ENCODE measurements around the gene MYL6.
"Not testable (repeated sequence)": the region's sequence is repeated elsewhere in the genome, so short reads cannot be mapped to it uniquely, and the experiment has no call there.

Gene MYL6
- total RNA-seq: 183 to 418 (median 256) reads per million in 9 experiments

DNA sequence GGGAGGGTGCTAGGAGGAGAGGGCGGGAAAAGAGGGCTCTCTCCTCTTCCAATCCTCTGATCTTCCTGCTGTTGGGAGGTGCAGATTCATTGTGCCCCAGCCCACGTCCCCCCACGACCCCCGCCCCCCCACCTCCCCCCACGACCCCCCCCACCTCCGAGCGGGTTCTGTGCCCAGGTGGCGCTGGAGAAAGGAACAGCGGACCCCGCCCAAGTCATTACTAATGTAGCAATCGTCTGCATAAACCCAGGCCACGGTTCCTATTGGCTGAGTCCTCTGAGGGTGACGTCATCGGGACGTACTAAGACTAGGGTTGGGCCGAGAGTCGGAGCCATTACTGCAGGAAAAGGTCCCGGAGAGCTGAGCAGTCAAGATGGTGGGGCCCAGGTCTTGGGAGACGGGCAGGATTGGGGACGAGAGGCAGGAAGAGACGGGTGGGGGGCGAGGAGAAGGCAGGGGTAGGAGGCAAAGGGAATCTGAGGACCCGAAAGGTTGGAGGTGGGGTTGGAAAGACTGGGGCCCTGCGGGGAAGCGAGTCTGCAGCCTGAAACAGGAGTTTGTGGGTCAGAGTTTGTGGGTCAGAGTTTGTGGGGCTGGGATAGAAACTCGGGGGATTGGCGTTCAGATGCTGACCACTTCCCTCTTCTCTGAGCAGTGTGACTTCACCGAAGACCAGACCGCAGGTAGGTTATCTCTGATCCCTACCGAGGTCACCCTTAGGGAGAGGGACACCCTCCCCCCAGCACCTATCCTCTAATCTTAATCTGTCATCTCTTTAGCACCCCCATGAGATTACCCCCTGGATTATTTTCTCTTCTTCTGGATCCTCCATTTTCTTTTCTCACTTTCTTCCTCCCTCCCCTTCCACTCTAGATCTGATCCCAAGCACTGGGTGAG lies at the start of gene MYL6:
Gene MYL6, plus strand, starts transcription at position 331 of the 897 bp plus-strand sequence. Its CDS starts 43 bp downstream, at position 374.
- Mint-ChIP-seq H3K9me3 (no peaks in the 10 kb centered on the region), H3K36me3 (ENCODE audit: insufficient read depth) (peaks cover 52% of the 10 kb centered on the region), H3K27ac (peak within 1 kb of the TSS; percentile 95 to 98), H3K4me3 (peak within 1 kb of the TSS; percentile 88 to 95), H3K27me3 (no peaks in the 10 kb centered on the region), H3K4me1 (ENCODE audit: low read depth in 2 of 2) (peaks cover 42 to 44% of the 10 kb centered on the region in 2 donors)
- peak; percentile 87 for ATAC-seq (replicated peaks)
- DNase-seq: peak; percentile 83 to 88 (median 86)

DNA sequence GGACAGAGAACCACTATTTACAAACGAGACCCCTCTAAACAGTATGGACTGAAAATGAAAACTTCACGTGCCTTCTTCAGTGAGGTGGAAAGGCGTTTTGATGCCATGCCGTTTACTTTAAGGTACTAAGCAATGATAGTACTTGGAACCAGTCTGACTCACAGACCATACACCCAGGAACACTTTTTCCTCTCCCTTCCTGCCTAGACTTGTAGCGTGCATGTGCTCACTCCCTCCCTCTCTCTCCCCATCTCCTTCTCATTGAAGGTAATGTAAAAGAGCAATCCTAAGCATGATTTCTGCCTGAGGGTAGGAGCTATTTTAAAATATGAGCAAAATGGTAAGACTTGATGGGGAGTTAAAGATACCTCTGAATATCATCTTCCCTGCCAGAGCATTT lies 47.6 kb upstream of the MYL6 start:
- Mint-ChIP-seq H3K27me3 (no peaks in the 10 kb centered on the region), H3K4me1 (ENCODE audit: low read depth in 2 of 2) (peaks cover 8 to 17% of the 10 kb centered on the region in 2 donors), H3K27ac (no peak overlapping the region), H3K9me3 (no peaks in the 10 kb centered on the region), H3K4me3 (no peak overlapping the region), H3K36me3 (ENCODE audit: insufficient read depth) (peaks cover 74% of the 10 kb centered on the region)
- no peak for DNase-seq
- no peak for ATAC-seq (replicated peaks)

DNA sequence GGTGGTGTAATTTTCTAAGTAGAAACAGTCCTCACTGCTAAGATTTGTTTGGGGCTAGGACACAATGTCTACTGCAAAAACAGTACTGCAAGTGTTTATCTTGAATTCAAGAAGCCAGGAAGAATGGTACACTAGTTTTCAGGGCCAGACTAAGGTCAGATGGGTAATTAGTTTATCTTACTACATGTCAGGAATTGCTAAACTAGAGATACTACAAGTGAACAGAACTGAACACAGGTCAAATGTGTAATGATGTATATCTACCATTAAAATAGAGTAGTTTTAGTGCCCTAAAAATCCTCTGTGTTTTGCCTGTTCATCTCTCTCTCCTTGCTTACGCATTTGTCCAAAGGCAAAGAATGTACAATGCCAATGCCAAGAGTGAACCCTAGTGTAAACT lies 44.1 kb upstream of the MYL6 start:
- H3K4me3 Mint-ChIP-seq: no peak overlapping the region
- no peaks in the 10 kb centered on the region for H3K27me3 Mint-ChIP-seq
- peaks cover 82% of the 10 kb centered on the region for H3K36me3 Mint-ChIP-seq (ENCODE audit: insufficient read depth)

GRCh38 chr12:56115329-56115728 lies 42.8 kb upstream of the MYL6 start:
- peak overlapping the region; percentile 96 to 98 for H3K4me3 Mint-ChIP-seq
- H3K36me3 Mint-ChIP-seq (ENCODE audit: insufficient read depth): peaks cover 70% of the 10 kb centered on the region
- H3K27me3 Mint-ChIP-seq: no peaks in the 10 kb centered on the region
- H3K9me3 Mint-ChIP-seq: no peaks in the 10 kb centered on the region
- no peak for ATAC-seq (replicated peaks)
- peaks cover 25 to 34% of the 10 kb centered on the region in 2 donors for H3K4me1 Mint-ChIP-seq (ENCODE audit: low read depth in 2 of 2)
- no peak for DNase-seq
- H3K27ac Mint-ChIP-seq: peak overlapping the region; percentile 98 to 99

More for the DNA sequence above, 44.1 kb upstream of the MYL6 start:
- ATAC-seq (replicated peaks) (no peak), DNase-seq (no peak)
- H3K4me1 Mint-ChIP-seq (ENCODE audit: low read depth in 2 of 2): peaks cover 18 to 27% of the 10 kb centered on the region in 2 donors
- H3K9me3 Mint-ChIP-seq: no peaks in the 10 kb centered on the region
- H3K27ac Mint-ChIP-seq: no peak overlapping the region

DNA sequence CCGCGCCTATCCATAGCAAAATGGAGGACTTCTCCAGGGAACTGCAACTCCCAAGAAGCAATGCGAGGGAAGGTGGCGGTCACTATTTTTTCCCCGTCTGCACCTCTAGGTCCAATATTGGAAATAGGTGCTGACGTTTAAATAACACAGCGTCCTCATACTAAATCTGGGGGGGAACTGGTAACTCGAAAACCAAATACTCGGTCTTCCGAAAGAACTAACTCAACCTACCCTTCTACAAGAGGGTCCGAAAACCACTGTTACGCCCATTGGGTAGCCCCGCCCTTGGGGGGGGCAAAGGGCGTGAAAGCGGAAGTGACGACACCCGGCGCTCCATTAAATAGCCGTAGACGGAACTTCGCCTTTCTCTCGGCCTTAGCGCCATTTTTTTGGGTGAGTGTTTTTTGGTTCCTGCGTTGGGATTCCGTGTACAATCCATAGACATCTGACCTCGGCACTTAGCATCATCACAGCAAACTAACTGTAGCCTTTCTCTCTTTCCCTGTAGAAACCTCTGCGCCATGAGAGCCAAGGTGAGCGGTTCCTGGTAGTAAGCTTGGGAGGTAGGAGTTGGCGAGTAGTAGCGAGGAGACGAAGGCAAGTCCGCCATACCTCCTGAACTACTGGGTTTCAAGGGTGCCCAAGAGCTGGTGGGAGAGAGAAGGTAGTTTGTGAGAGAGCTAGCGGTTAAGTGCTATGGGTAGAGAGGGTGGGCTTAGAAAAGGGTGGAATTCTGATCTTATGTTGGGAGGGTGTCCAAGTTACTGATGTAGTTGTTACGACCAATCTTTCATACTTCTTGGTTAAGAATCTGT lies 41.7 kb upstream of the MYL6 start, which contains the start of gene RPL41:
Gene RPL41, plus strand, starts transcription at position 367 of the 815 bp plus-strand sequence.
- H3K4me3 Mint-ChIP-seq: peak within 1 kb of the TSS; percentile 96 to 98
- peak; percentile 47 for ATAC-seq (replicated peaks)
- H3K9me3 Mint-ChIP-seq: no peaks in the 10 kb centered on the region

DNA sequence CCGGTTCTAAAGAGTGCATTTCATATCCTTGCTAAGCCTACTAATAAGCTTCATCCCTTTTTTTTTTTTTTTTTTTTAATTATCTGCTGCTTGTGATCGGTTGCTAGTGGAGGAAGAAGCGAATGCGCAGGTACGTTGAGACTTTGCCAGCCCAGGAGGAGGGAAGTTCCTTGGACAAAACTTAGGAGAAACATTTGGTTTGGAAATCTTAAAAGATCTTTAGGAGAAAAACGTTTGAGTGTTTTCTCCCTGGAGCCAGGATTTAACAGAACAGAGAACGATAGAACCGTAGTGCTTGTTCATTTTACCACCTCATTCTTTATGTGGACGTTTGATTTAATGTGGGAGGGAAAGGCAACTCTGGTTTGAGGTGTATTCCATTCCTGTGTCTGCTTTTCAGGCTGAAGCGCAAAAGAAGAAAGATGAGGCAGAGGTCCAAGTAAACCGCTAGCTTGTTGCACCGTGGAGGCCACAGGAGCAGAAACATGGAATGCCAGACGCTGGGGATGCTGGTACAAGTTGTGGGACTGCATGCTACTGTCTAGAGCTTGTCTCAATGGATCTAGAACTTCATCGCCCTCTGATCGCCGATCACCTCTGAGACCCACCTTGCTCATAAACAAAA lies 41.0 kb upstream of the MYL6 start:
- Mint-ChIP-seq H3K4me1 (ENCODE audit: low read depth in 2 of 2) (peaks cover 25 to 34% of the 10 kb centered on the region in 2 donors), H3K36me3 (ENCODE audit: insufficient read depth) (peaks cover 53% of the 10 kb centered on the region), H3K27ac (peak overlapping the region; percentile 98 to 99), H3K4me3 (peak overlapping the region; percentile 96 to 98)
- not testable (repeated sequence) for ATAC-seq (replicated peaks); H3K9me3 Mint-ChIP-seq; DNase-seq; H3K27me3 Mint-ChIP-seq

More for the DNA sequence above, 41.7 kb upstream of the MYL6 start, which contains the start of gene RPL41:
- Mint-ChIP-seq H3K4me1 (ENCODE audit: low read depth in 2 of 2) (peaks cover 25 to 34% of the 10 kb centered on the region in 2 donors), H3K27ac (peak within 1 kb of the TSS; percentile 98 to 99), H3K27me3 (no peaks in the 10 kb centered on the region), H3K36me3 (ENCODE audit: insufficient read depth) (peaks cover 59% of the 10 kb centered on the region)
- peak; percentile 94 to 97 (median 95) for DNase-seq

DNA sequence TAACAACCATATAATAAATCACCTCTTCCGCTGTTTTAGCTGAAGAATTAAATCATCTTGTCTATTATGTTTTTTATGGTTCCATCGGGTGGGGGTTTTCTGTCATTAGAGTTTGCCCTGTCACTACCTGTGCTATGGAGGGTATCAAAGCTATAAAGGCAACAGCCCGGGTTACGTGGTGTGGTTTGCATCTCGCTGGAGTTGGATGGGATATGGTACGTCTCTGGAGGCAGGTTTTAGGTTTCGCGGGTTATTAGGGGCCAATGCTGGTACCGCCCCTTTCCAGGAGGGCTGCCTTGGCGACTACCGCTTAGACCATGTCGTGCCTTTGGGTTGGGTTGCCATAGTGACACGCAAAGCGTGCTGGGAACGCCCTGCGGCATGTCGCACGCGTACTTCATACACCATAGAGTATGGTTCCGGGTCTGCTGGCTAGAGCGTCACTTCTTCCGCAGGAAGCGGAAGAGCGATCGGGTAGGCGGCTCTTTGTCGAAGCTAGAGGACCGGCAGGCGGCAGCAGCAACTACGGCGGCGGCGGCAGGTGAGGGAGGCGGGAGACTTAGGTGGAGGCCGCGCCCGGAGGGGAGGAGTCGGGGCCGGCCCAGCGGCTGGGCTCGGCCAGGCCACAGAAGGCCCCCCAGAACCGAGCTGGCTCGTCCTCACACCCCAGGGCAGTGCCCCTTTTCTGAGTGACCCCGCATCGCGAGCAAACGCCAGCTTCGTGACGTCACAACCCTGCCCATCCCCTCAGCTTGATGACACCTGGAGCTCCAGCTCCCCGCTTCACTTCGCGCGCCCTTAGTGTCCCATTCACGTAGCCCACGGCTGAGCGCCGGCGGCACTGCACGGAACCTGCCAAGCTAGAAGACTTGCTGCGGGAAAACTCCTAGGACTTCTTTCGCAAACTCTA lies 40.1 kb upstream of the MYL6 start, which contains the start of gene ZC3H10:
Gene ZC3H10, plus strand, starts transcription at position 489 of the 910 bp plus-strand sequence. CDS start 2,297 bp downstream, outside the sequence.
- H3K36me3 Mint-ChIP-seq (ENCODE audit: insufficient read depth): peaks cover 52% of the 10 kb centered on the region
- H3K9me3 Mint-ChIP-seq: no peaks in the 10 kb centered on the region
- peaks cover 25 to 34% of the 10 kb centered on the region in 2 donors for H3K4me1 Mint-ChIP-seq (ENCODE audit: low read depth in 2 of 2)
- DNase-seq: peak; percentile 96 to 97 (median 97)
- peak within 1 kb of the TSS; percentile 98 to 99 for H3K27ac Mint-ChIP-seq
- no peaks in the 10 kb centered on the region for H3K27me3 Mint-ChIP-seq
- peak; percentile 80 for ATAC-seq (replicated peaks)
- H3K4me3 Mint-ChIP-seq: peak within 1 kb of the TSS; percentile 96 to 98

DNA sequence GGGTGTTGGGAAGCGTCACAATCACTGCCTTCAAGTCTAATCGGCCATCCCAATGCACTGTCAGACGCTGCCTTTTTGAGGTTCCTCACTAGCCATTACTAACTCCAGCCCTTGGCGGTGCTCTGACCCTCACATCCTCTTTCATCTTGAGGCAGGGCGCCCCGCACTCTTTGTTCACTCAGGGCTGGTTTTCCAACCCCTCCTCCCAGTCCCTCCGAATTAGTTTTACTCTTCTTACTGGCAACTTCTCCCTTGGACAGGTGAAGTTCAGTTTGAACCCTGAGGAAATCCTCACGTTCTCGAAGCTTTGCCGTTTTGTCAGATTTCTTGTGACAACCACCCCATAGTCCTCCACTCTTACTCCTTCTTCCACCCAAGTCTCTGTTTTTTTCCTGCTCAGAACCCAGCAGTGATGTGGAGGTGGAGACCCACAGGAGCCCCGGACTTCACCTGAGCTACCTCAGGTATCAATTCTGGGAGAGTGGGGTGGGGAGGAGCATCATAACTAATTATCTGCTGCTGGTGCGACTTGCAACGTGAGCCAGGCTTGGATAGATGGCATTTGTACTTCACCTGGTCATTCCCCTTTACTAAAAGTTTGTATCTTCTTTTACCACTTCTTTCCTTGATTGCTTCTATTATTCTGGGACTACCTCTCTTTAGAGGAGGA lies 39.3 kb upstream of the MYL6 start:
- Mint-ChIP-seq H3K4me1 (ENCODE audit: low read depth in 2 of 2) (peaks cover 28 to 36% of the 10 kb centered on the region in 2 donors), H3K36me3 (ENCODE audit: insufficient read depth) (peaks cover 50% of the 10 kb centered on the region)

DNA sequence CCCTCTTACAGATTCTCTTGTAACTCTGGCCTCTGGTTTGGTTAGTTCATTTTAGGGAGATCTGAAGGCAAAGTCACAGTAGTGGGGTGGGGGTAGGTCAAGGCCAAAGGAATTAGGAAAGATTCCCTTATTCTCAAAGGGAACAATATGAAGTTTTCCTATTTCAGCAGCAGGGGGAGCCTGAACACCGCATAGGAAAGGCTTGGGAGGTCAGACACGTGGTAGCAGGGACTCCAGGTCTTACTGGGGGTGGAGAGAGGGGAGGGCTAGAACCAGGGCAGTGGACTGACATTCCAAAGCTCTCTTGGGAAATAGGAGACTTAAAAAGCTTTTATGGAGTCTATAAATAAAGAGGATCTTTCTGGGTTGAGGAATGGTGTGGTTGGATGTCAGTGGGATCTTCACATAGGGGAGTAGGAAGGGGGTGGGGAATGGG lies 38.8 kb upstream of the MYL6 start:
- H3K27me3 Mint-ChIP-seq: no peaks in the 10 kb centered on the region
- DNase-seq (peak; percentile 38 to 50 (median 48)), ATAC-seq (replicated peaks) (no peak)
- peak overlapping the region; percentile 96 to 98 for H3K4me3 Mint-ChIP-seq
- H3K27ac Mint-ChIP-seq: peak overlapping the region; percentile 98 to 99
- H3K36me3 Mint-ChIP-seq (ENCODE audit: insufficient read depth): peaks cover 47% of the 10 kb centered on the region
- no peaks in the 10 kb centered on the region for H3K9me3 Mint-ChIP-seq
- H3K4me1 Mint-ChIP-seq (ENCODE audit: low read depth in 2 of 2): peaks cover 32 to 38% of the 10 kb centered on the region in 2 donors

More for the DNA sequence above, 39.3 kb upstream of the MYL6 start:
- ATAC-seq (replicated peaks): no peak
- Mint-ChIP-seq H3K27me3 (no peaks in the 10 kb centered on the region), H3K4me3 (peak overlapping the region; percentile 96 to 98), H3K27ac (peak overlapping the region; percentile 98 to 99), H3K9me3 (no peaks in the 10 kb centered on the region)
- no peak for DNase-seq

DNA sequence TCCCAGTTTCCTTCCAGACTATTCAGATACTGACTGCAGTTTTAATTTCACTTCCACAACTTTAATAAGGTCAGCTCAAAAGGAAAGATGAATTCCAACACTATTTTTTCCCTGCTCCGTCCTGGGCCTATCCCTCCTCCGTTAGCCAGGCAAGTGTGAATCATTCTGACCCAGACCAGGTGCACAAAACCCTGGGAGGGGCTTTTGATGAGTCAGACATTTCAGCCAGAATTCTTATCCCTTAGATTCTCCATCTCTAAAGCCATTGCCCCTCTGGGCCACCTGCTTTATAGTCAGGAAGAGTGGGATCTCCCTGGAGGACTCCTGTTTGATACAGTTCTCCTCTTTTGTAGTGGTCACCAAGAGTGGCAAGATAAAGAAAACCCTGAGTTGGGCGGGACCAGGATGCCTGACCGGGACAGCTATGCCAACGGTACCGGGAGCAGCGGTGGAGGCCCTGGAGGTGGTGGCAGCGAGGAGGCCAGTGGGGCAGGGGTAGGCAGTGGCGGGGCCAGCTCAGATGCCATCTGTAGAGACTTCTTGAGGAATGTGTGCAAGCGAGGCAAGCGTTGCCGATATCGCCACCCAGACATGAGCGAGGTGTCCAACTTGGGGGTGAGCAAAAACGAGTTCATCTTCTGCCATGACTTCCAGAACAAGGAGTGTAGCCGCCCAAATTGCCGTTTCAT lies 37.9 kb upstream of the MYL6 start:
- Mint-ChIP-seq H3K27ac (peak overlapping the region in 1 of 2 donors; percentile 99), H3K27me3 (no peaks in the 10 kb centered on the region), H3K4me3 (no peak overlapping the region), H3K36me3 (ENCODE audit: insufficient read depth) (peaks cover 44% of the 10 kb centered on the region), H3K9me3 (no peaks in the 10 kb centered on the region), H3K4me1 (ENCODE audit: low read depth in 2 of 2) (peaks cover 32 to 38% of the 10 kb centered on the region in 2 donors)
- ATAC-seq (replicated peaks) (no peak), DNase-seq (no peak)

GRCh38 chr12:56121204-56121870 lies 36.8 kb upstream of the MYL6 start:
- Mint-ChIP-seq H3K4me1 (ENCODE audit: low read depth in 2 of 2) (peaks cover 36 to 41% of the 10 kb centered on the region in 2 donors), H3K27ac (peak overlapping the region in 1 of 2 donors; percentile 6), H3K4me3 (no peak overlapping the region), H3K9me3 (no peaks in the 10 kb centered on the region), H3K36me3 (ENCODE audit: insufficient read depth) (peaks cover 37% of the 10 kb centered on the region), H3K27me3 (no peaks in the 10 kb centered on the region)
- no peak for ATAC-seq (replicated peaks)
- no peak for DNase-seq

Measured in effector memory CD8-positive, alpha-beta T cell (primary cell).